Stimulated activated effector memory CD8-positive, alpha-beta T cell treated with anti-CD3 and anti-CD28 coated beads, Interleukin-12 subunit alpha, Interleukin-12 subunit beta, amount 100 ng/mL, for 72 hours (primary cell): Measurements from ENCODE around the gene ASTN2.

Experiments used
- ATAC-seq: fragments of 150-1000 bp; cut with Tn5 transposase; 2 replicates; pipeline ENCODE4 v1.10.0; 2021
- DNase-seq, 2 donors: peaks; one replicate each; pipeline ENCODE4 v3.0.0; 2021 to 2022; ENCODE audit warnings: low spot score in 2 of 2
- H3K27ac Mint-ChIP-seq: one replicate; pipeline ENCODE4 v1.8.0; 2022; ENCODE audit warnings: mild to moderate bottlenecking, mixed read lengths
- H3K36me3 Mint-ChIP-seq: one replicate; pipeline ENCODE4 v1.8.0; 2022; ENCODE audit warnings: mild to moderate bottlenecking, mixed read lengths
- H3K4me1 Mint-ChIP-seq: one replicate; pipeline ENCODE4 v1.8.0; 2022; ENCODE audit warnings: mixed read lengths
- H3K4me3 Mint-ChIP-seq: one replicate; pipeline ENCODE4 v1.8.0; 2022; ENCODE audit warnings: mild to moderate bottlenecking, mixed read lengths
- H3K9me3 Mint-ChIP-seq: one replicate; pipeline ENCODE4 v1.8.0; 2022; ENCODE audit warnings: mixed read lengths

Gene ASTN2

GRCh38 chr9:117169089-117169621 lies 245.7 kb downstream of the ASTN2 start:
- H3K27ac Mint-ChIP-seq: no peak overlapping the region
- peaks cover 7% of the 10 kb centered on the region for H3K9me3 Mint-ChIP-seq
- no peaks in the 10 kb centered on the region for H3K36me3 Mint-ChIP-seq
- no peak overlapping the region for H3K4me3 Mint-ChIP-seq
- DNase-seq (no peak), ATAC-seq (no peak)
- no peaks in the 10 kb centered on the region for H3K4me1 Mint-ChIP-seq

DNA sequence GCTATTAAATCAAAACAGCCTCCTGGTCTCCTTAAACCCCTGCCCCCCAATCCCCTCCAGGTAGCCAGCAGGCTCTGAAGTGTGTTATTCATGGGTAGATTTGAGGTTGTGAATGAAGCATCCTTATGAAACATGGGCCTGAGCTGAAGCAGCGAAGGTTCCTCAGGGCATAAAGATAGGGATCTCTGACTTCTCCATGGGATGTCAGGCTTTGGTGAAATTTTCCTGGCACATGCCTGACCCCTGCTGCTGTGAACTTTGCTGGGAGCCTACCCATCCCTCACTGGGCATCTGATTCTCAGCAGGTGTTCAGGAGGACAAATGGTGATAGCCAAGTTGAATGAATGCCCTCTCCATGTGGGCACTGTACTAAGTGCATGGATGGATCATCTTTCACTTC lies 250.3 kb downstream of the ASTN2 start:
- Mint-ChIP-seq H3K4me3 (no peak overlapping the region), H3K36me3 (no peaks in the 10 kb centered on the region)

DNA sequence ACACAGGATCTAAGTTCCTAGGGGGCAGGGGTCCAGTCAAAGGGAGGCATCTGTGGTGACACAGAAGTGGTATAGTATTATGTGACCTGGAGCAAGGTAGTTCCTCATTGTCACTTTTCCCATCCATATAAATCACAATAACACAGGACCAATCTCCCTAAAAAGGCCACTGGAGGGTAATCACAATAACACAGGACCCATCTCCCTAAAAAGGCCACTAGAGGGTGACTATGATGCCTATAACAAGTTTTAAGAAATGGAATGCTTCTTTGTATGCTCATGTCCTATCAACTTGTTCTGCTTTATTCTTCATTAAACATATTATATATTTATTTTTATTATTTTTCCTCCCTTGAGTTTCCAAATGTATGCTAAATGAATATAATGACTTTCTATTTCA lies 254.6 kb downstream of the ASTN2 start:
- DNase-seq: no peak
- H3K4me3 Mint-ChIP-seq: no peak overlapping the region
- no peak overlapping the region for H3K27ac Mint-ChIP-seq
- H3K36me3 Mint-ChIP-seq: no peaks in the 10 kb centered on the region
- peaks cover 4% of the 10 kb centered on the region for H3K9me3 Mint-ChIP-seq
- ATAC-seq: no peak
- H3K4me1 Mint-ChIP-seq: no peaks in the 10 kb centered on the region

More for the DNA sequence above, 250.3 kb downstream of the ASTN2 start:
- Mint-ChIP-seq H3K4me1 (no peaks in the 10 kb centered on the region), H3K9me3 (peaks cover 6% of the 10 kb centered on the region), H3K27ac (no peak overlapping the region)
- ATAC-seq (no peak), DNase-seq (no peak)

- Mint-ChIP-seq H3K27ac (no peak overlapping the region), H3K4me3 (no peak overlapping the region), H3K36me3 (no peaks in the 10 kb centered on the region), H3K4me1 (no peaks in the 10 kb centered on the region), H3K9me3 (peaks cover 7% of the 10 kb centered on the region)
- DNase-seq: no peak
- ATAC-seq: no peak
These were observed 257.9 kb downstream of the ASTN2 start for GRCh38 chr9:117156771-117157535.

- Mint-ChIP-seq H3K36me3 (no peaks in the 10 kb centered on the region), H3K4me3 (no peak overlapping the region), H3K27ac (no peak overlapping the region), H3K9me3 (peaks cover 5% of the 10 kb centered on the region), H3K4me1 (no peaks in the 10 kb centered on the region)
- DNase-seq: no peak
- ATAC-seq: no peak
These were observed 258.6 kb downstream of the ASTN2 start for GRCh38 chr9:117156144-117156688.

DNA sequence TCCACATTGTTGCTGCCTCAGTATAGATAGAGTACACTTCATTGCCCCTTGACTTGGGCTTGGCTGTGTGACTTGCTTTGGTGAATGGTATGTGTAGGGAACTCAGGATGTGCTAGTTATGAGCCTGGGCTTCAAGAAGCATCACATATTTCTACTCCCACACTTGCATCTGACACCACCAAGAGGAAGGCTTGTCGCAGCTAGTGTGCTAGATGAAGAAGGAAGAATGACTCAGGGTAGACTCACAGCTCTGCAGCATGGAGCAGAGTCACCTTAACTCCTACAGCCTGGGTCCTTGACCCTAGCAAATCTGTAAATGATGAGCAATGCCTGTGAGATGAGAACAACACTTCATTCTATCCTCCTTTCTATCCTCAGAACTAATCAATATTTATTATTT lies 261.8 kb downstream of the ASTN2 start:
- Mint-ChIP-seq H3K36me3 (no peaks in the 10 kb centered on the region), H3K4me3 (no peak overlapping the region), H3K27ac (no peak overlapping the region), H3K4me1 (no peaks in the 10 kb centered on the region), H3K9me3 (peaks cover 3% of the 10 kb centered on the region)
- DNase-seq (no peak), ATAC-seq (no peak)

DNA sequence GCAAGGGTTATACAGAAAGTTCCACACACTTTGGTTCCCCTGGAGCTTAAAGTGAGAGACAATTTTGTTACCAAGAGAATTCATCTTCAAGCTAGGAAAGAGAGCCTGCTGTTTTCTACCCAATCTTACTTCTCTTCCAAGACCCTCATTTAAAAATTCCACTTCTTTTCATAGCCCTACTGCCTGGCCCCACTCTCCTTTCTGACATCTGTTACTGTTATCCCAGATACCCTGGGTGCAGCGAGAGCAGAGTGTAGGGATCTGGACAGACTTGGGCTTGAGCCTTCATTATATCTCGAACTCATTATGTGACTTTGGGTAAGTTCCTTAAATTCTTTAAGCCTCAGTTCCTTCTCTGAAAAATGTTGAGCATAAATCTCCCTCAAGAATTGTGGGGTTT lies 263.1 kb downstream of the ASTN2 start:
- ATAC-seq (no peak), DNase-seq (no peak)
- no peak overlapping the region for H3K27ac Mint-ChIP-seq
- no peaks in the 10 kb centered on the region for H3K36me3 Mint-ChIP-seq
- H3K9me3 Mint-ChIP-seq: peaks cover 5% of the 10 kb centered on the region
- no peak overlapping the region for H3K4me3 Mint-ChIP-seq
- H3K4me1 Mint-ChIP-seq: no peaks in the 10 kb centered on the region

DNA sequence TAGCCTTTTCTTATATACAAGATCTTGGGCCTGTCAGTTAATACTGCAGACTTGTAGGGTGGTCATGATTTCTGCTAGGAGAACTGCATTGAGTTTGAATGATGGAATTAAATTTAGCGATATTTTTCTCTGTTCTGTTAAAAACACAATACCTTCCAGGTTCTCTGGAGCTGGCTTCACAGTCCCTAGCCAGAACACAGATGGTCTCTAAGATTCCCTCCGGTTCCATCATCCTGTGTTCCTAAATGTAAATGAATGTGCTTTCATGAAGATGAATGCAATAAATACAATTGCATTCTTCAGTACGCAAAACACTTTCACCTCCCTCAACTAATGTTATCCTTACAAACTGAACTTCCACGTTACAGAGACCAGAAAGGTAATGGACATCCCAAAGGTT lies 264.9 kb downstream of the ASTN2 start:
- Mint-ChIP-seq H3K4me1 (no peaks in the 10 kb centered on the region), H3K36me3 (no peaks in the 10 kb centered on the region), H3K27ac (no peak overlapping the region), H3K4me3 (no peak overlapping the region), H3K9me3 (peaks cover 5% of the 10 kb centered on the region)
- ATAC-seq (no peak), DNase-seq (no peak)

DNA sequence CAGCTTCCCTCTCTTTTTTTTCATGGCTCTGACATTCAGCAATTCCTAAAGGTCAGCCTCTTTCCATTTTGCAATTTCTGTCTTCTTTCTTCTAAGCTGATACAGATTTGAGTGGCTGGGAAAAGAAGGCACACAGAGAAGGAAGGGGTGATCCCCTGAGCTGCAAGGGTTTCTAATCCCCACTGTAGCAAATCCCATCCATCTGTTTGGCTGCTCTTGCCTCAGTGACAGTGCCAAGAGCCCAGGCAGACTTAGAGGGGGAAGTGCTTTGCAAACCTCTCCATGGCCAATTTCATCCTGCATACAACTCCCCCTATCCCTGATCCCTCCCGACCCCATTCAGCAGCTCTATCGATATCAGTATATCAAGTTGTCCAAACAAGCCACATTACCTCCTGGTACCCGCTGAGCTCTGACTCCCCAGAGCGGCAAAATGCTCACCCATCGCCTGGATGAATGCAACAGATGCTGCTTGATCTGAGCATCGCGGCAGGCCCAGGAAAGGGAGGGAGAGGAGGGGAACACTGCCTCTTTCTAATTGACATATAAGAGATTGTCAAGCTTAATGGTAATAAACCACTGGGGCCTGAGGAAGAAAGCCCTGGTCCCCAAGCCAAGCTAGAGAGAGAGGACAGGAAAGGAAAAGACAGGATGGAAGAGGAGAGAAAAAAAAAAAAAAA lies 268.9 kb downstream of the ASTN2 start:
- H3K27ac Mint-ChIP-seq: no peak overlapping the region

GRCh38 chr9:117145081-117145480 lies 269.8 kb downstream of the ASTN2 start:
- H3K36me3 Mint-ChIP-seq: no peaks in the 10 kb centered on the region
- no peak overlapping the region for H3K4me3 Mint-ChIP-seq

More for the DNA sequence above, 268.9 kb downstream of the ASTN2 start:
- no peaks in the 10 kb centered on the region for H3K36me3 Mint-ChIP-seq
- no peak overlapping the region for H3K4me3 Mint-ChIP-seq
- peaks cover 8% of the 10 kb centered on the region for H3K9me3 Mint-ChIP-seq
- DNase-seq (no peak), ATAC-seq (no peak)
- H3K4me1 Mint-ChIP-seq: no peaks in the 10 kb centered on the region

DNA sequence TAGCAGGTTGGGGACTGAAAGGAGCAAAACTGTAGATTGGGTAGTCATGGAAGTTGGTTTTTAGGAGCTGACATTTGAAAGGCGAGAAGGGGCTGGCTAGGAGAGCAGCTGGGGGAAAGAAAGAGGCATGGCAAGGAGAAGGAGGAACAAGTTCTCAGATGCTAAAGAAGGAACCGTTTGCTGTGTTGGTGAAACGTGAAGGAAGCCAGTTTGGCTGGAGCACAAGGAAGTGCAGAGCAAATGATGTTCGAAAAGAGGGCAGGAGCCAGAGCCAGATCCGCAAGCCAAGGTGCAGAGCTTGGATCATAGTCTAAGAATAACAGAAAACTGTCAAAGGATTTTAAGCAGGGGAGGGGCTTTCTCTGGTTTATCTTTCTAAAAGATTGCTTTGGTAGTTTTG lies 276.6 kb downstream of the ASTN2 start:
- ATAC-seq (no peak), DNase-seq (no peak)
- no peaks in the 10 kb centered on the region for H3K36me3 Mint-ChIP-seq
- H3K4me3 Mint-ChIP-seq: no peak overlapping the region
- H3K4me1 Mint-ChIP-seq: no peaks in the 10 kb centered on the region
- H3K27ac Mint-ChIP-seq: no peak overlapping the region
- H3K9me3 Mint-ChIP-seq: peaks cover 12% of the 10 kb centered on the region

More at GRCh38 chr9:117145081-117145480, 269.8 kb downstream of the ASTN2 start:
- DNase-seq (no peak), ATAC-seq (no peak)
- Mint-ChIP-seq H3K27ac (no peak overlapping the region), H3K9me3 (peaks cover 12% of the 10 kb centered on the region), H3K4me1 (no peaks in the 10 kb centered on the region)

- Mint-ChIP-seq H3K36me3 (no peaks in the 10 kb centered on the region), H3K9me3 (peaks cover 8% of the 10 kb centered on the region), H3K27ac (no peak overlapping the region), H3K4me3 (no peak overlapping the region), H3K4me1 (no peaks in the 10 kb centered on the region)
- no peak for ATAC-seq
- DNase-seq: no peak
These were observed 278.4 kb downstream of the ASTN2 start for GRCh38 chr9:117136461-117136860.

DNA sequence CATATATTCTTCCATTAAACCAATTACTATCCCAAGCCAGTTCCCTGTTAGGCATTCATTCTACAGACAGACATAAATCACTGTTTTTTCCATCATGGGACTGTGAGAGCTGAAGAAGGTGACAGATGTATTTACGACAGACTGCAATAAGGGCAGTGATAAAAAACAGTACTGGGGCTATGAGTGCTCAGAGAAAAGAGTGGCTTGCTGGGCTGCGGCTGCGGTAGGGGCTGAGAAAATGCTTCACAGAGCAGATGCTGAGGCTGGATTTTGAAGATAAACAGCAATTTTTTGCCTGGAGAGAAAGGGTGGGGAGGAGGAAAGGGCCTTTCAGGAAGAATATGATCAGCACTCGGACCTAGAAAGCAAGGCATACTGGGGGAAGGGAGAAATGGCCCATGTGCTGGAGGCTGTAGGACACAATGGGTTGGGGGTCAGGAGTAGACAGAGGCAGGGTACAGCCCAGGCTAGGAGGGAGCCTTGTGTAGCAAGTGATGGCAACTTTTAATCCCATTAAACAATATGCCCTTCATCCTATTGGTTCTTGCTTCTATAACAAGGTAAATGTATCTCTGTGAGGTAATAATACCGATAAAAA lies 279.3 kb downstream of the ASTN2 start:
- Mint-ChIP-seq H3K27ac (no peak overlapping the region), H3K9me3 (peaks cover 8% of the 10 kb centered on the region), H3K36me3 (no peaks in the 10 kb centered on the region), H3K4me3 (no peak overlapping the region), H3K4me1 (no peaks in the 10 kb centered on the region)
- ATAC-seq: no peak
- DNase-seq: no peak

DNA sequence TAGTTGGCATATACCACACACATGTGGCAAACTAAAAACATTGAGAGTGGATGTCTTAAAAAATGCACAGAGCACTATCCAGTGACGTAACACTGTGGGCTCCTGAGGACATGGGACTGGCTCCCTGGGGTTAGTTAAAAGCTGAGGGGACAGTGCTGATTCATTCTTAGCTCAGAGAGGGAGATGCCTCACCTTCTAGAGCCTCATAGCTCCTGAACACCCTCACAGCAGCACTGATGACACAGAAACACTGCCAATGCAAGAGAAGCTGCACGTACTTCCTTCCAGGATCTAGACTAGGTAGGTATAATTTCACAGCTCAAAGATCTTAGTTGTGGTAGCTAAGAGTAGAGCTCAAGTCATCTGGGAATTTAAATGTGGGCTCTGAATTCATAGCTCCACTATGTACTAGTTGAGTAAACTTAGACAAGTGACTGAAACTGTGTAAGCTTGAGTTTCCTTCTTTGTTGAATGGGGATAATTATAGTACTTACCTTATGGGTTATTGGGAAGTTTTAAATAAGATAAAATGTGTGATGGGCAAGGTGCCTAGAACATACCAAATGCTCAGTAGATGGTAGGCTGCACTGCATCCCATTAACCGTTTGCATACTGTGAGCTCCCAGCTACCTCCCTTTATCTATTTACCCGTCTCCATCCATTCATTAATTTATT lies 279.9 kb downstream of the ASTN2 start:
- Mint-ChIP-seq H3K36me3 (no peaks in the 10 kb centered on the region), H3K4me3 (no peak overlapping the region), H3K27ac (no peak overlapping the region), H3K4me1 (no peaks in the 10 kb centered on the region), H3K9me3 (peaks cover 4% of the 10 kb centered on the region)
- ATAC-seq: no peak
- no peak for DNase-seq

GRCh38 chr9:117126871-117127270 lies 288.0 kb downstream of the ASTN2 start:
- DNase-seq: no peak
- Mint-ChIP-seq H3K4me3 (no peak overlapping the region), H3K36me3 (no peaks in the 10 kb centered on the region), H3K27ac (no peak overlapping the region), H3K9me3 (peaks cover 6% of the 10 kb centered on the region), H3K4me1 (no peaks in the 10 kb centered on the region)
- no peak for ATAC-seq
